ENCODE data around the gene CD28.

GRCh38 chr2:203710226-203710625 is 3.8 kb downstream of the CD28 start:
- TF ChIP-seq CTCF (IDR thresholded peaks at IDR 0.05) (no peak), POLR2A (IDR thresholded peaks at IDR 0.05) (no peak)
